GM21390 (cell line): Measurements from ENCODE around the gene BLOC1S3.

Experiments
- ATAC-seq: cut with Tn5 transposase; IDR thresholded peaks from one replicate; pipeline ENCODE4 v1.9.1; 2021; ENCODE audit not compliant: unreplicated experiment

BLOC1S3 gene

GRCh38 chr19:45160870-45161737, 17.5 kb upstream of the BLOC1S3 start, which contains the start of gene NKPD1:
Gene NKPD1 (minus strand): TSS chr19:45160982. CDS start chr19:45160150, 832 bp downstream.
- no peak for ATAC-seq

GRCh38 chr19:45161738-45162607, 16.6 kb upstream of the BLOC1S3 start:
- ATAC-seq = no peak

DNA sequence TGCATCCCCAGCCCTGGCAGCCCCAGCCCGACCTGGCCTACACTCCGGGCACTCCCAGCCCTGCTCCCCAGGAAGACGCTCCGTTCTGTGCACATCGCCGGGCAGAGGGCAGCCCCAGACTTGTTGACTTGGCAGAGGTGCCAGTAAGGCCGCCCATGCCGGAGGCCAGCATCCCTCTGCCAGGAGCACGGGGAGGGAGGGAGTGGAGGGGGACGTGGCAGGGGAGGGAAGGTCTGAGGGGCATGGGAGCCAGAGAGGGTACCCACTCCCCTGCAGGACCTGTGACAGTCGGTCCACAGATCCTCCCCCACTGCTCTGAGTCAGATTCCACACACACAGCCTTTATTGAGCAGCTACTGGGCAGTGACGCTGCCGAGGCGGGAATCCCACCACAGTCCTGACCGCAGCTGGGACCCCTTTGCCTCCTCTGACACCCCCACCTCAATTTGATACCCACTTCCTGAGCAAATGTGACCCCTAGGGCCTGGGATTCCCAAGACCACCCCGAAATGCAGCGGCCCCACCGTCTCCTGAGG, 15.9 kb upstream of the BLOC1S3 start:
- no peak for ATAC-seq

- ATAC-seq = no peak
Observed at GRCh38 chr19:45163156-45163555, 15.4 kb upstream of the BLOC1S3 start.

DNA sequence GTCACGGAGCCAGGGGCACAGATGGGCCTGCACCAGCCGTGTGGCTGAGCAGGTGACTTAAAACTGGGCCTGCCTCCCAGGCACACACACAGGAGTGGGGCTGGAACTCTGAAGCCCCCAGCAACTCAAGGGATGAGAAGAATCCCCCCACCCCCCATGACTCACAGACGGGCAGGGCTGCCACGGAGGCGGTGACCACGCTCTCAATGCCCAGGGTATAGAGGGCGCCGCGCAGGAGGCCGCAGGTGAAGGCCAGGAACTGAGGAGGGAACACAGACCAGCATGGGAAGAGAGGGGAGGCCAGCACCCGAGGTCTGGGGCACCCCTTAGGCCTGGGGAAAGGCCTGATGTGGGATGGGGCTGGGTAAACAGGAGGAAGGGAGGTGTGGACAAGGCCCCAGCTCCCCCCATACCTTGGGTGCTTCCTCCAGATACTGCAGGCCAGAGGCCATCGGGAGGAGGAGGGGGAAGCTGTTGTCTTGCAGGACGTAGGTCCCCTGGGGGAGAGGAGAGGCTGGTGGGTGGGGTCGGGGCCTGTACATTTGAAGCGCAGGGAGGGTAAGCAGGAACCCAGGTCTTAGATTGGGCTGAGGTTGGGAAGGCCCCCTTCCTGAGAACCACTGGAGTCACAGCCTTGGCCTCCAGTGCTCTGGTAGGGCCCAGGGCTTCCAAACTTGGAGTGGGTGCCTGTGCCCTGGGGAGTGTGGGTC, 14.7 kb upstream of the BLOC1S3 start:
- no peak for ATAC-seq

- peak; percentile 77 for ATAC-seq
Observed at GRCh38 chr19:45164577-45165335, 13.8 kb upstream of the BLOC1S3 start.

DNA sequence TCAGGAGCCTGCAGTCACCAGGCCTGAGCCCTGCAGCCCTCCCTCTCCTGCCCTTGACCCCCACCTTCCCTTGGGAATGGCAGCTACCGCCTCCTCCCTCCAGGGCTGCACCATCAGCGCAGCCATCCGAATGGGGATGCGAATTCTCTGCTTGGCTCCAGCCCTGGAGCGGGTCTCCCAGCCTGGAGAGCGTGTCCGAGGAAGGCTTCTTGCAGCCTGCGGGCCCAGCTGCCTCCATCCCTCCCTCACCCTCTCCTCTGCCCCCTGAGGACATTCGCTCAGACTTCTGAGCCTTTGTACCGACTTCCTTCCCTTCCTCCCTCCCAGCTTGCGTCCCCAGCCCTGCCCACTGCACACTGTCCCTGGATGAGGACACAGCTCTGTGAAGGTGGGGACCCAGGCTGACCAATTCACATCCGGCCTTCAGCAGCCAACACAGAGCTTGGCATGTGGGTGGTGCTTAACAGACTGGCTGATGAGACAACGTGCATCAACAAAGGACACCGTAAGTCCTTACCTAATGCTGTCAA, 11.8 kb upstream of the BLOC1S3 start:
- no peak for ATAC-seq

DNA sequence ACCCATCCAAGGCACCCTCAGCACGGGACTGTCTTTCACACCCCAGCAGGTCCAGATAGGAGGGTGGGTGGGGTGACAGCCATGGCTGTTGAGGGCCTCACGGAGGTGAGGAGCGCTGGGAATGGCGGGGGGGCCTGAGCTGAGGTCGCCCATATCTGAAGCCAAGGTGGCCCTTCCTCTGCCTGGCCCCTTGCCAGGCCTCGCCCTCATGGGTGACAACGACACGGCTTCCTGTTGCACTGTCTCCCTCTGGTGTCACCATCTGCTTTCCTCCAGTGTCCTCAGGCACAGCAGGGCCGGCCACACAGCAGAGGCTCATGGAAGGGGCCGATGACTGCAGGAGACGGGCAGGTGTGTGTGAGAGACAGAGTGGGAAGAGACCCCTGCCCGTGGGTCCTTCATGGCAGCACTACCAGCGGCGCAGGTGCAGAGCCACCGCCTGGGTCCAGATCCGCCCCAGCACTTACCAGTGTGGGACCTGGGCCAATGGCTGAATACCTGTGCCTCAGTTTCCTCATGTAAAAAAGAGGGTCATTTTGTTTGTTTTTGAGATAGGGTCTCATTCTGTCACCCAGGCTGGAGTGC, 9.7 kb upstream of the BLOC1S3 start:
- no peak for ATAC-seq

- no peak for ATAC-seq
Observed at GRCh38 chr19:45169602-45170001, 9.0 kb upstream of the BLOC1S3 start.

DNA sequence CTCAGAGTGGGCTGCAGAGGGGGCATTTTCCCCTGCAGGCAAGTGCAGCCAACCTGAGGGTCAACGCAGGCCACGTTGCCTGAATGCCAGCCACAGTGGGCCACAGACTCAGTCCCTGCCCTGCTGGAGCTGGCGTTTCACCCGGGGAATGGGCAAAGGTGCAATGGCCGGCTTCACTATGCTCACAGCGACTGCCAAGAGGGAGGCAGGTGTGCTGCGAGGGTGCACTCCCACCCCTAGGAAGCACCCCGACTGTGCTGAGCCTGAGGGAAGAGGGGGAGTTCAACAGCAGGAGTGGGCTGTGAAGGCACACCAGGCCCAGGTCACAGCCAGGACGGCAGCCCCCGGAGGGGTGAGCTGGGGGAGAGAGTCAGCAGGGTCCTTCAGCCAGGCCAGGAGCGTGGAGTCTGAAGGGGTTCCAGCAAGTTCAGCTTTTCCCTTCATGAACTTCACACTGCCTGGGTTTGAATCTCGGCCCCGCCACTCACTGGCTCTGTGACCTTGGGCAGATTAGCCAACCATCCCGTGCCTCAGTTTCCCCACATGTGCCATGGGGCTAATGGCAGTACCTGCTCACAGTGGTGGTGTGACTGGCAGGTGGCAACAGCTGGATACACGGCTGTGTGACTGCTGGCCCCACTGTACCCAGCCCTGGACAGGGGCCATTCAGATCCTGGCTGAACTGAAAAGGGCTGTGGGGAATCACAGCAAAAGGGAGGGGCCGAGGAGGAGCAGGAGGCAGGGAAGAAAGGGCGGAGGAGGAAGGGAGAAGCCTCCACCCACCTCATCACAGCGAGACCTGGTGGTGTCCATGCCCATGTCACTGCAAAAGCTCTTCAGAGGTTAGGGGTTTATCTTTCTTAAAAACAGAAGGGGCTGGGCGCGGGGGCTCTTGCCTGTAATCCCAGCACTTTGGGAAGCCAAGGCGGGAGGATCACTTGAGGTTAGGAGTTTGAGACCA, 8.2 kb upstream of the BLOC1S3 start:
- no peak for ATAC-seq

DNA sequence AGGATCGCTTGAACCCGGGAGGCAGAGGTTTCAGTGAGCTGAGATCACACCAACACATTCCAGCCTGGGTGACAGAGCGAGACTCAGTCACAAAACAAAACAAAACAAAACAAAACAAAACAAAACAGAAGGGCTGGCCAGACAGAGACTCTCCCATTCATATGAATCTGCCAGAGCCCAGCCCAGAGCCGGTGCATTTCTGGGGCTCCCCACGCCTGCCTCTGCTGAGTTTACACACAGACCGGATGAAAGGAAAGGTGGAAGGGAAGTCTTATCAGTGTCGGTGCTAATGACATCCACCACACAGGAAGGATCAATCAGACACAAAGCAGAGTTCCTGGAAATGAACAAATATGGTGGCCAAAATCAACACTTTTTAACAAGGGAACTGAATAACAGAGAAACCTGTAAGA, 7.4 kb upstream of the BLOC1S3 start:
- no peak for ATAC-seq

DNA sequence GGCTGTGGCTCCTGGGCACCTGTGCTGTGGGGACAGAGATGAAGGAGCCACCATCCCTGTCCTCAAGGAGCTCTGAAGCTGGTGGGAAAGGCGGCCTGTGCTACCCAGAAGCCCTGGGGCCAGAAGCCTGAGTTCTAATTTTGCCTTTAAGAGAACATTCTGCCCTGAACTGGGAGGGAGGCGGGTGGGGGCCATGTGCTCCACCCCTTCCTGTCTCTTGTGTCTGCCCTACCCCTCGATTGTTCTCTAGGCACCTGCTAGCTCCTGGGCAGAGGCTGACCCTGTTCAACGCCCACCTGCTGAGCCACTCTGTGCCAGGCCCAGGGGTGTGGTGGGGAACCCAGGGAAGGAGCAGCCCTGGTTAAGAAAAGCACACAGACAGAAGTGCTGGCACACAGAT, 6.4 kb upstream of the BLOC1S3 start:
- ATAC-seq = no peak

DNA sequence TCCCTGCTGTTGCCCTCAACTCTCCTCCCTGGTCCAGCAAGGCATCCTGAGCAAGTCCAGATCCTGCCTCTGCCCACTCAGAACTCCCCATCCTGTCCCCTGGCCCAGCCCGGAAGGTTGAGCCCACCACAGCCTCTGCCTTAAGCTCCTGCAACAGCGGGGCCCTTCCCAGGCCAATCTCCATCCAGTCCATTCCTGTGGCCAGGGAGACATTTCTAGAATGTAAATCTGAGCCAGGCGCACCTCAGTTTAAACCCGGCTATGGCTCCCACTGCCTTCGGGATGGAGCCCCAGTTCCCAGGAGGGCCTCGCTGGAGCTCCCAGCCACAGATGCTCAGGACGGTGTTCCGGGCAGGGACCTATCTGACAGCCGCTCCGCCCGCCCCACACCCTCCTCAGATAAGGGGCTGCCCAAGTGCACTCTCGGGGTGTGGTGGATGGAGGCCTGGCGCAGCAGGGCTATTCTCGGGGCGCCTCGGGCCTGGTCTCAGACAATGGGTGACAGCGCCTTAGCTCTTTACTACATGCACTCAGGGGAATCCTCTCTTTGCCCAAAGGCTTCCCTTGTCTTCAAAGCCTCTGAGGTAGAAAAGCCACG, 5.9 kb upstream of the BLOC1S3 start:
- no peak for ATAC-seq

- no peak for ATAC-seq
Observed at GRCh38 chr19:45173816-45174215, 4.8 kb upstream of the BLOC1S3 start.

- no peak for ATAC-seq
Observed at GRCh38 chr19:45175515-45176345, 2.9 kb upstream of the BLOC1S3 start.

DNA sequence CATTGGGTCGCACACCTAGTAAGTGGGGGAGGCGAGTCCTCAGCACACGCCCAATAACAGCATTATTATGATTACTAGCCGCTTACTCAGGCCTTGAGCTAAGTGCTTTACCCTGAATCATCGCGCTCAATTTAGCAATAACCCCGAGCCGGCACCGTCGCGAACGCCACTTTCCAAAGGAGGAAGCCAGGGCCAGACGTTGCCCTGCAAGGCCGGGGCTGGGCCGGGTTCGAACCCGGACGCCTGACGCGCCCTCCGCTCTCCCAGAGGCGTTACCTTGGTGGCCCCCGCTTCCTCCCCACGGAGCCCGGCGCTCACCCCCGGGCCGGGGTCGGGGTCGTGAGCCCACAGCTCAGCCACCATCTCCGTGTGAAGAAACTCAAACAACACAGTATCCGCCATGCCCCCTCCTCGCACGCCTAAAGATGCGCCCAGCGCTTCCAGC, 745 bp upstream of the BLOC1S3 start, which contains the start of gene TRAPPC6A:
TSS of gene TRAPPC6A (minus strand) at position 421 of the 445 bp plus-strand sequence. CDS start at position 402, 19 bp downstream.
- ATAC-seq = peak; percentile 17
